Stomach (tissue), 4 donors: Measurements from ENCODE around the gene LRTM2.

Experiments
- CTCF ChIP-seq, 7 experiments: fragments of 450-650 bp in 4 of 7; fragments of 200-600 bp in 3 of 7; sonication (generic) in 3 of 7; IDR thresholded peaks; one replicate each; pipeline ENCODE4 v1.5.1; 2016 to 2019; ENCODE audit warnings: antibody characterized with exemption in 7 of 7, control low read depth in 2 of 7, mild to moderate bottlenecking in 1 of 7
- EP300 ChIP-seq: sonication (generic); formaldehyde crosslinking; IDR thresholded peaks from one replicate; pipeline ENCODE4 v1.6.1; 2017; ENCODE audit warnings: antibody characterized with exemption
- POLR2A ChIP-seq, 4 donors: fragments of 450-650 bp; IDR thresholded peaks; one replicate each; pipeline ENCODE4 v1.6.1; 2016; ENCODE audit warnings: antibody characterized with exemption in 4 of 4, control low read depth in 2 of 4, mild to moderate bottlenecking in 1 of 4, moderate library complexity in 1 of 4

- TF ChIP-seq POLR2A (IDR thresholded peaks at IDR 0.05) (no peak), CTCF (IDR thresholded peaks at IDR 0.05) (no peak), EP300 (no peak)
These were observed 15.1 kb downstream of the LRTM2 start for GRCh38 chr12:1835211-1836131.
